ENCODE results near the gene VWCE. TPM values are rescaled to one million over a fixed set of nuclear protein-coding genes. Genes with fewer than 3 reads are reported as not detected.

Gene VWCE
- total and polyA plus RNA-seq, 9 of the 15 experiments (the other 6 are each of a cell fraction or from before 2014, with no cell fraction given): 0.06 to 1.6 (median 0.63) TPM; not detected in 1

DNA sequence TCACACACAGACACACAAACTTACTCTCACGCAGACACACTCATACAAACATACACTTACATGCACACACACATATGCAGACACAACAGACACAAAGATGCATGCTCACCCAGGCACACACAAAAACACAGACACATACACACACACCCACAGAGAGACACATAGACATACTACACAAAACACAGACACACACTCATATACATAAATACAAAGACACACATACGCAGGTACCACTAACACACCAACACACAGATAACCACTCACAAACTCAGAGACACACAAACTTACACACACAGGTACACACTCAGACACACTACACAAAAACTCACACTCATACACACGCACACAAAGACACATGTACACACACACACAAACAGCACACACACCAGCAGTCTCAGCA lies 22.4 kb downstream of the VWCE start:
- H3K27me3 ChIP-seq (ENCODE audit: control insufficient read depth in 2 of 2, insufficient read depth in 2 of 2, low read length in 2 of 2): no peaks in the 10 kb centered on the region
- POLR2A ChIA-PET: no interaction called here
- no peak overlapping the region for H3K4me3 ChIP-seq
- H3K79me2 ChIP-seq (ENCODE audit: control insufficient read depth, insufficient read depth, low read length): no peaks in the 10 kb centered on the region
- in situ Hi-C loops (cut with MboI) (no loop called here), intact Hi-C loops (cut with micrococcal nuclease) (no loop called here)
- ATAC-seq (no peak), DNase-seq (ENCODE audit: extremely low read depth in 1 of 4, low spot score in 3 of 4) (no peak), FAIRE-seq (peak; percentile 57)
- no peak overlapping the region for H3K4me2 ChIP-seq (ENCODE audit: insufficient read depth, low read length)
- no peak overlapping the region for H2AFZ ChIP-seq (ENCODE audit: low read depth, low read length)
- no peak overlapping the region for H3K27ac ChIP-seq (ENCODE audit: extremely low read depth, low read depth, low read length)
- peaks cover 2 to 15% of the 10 kb centered on the region in 2 experiments; a peak in 4 of 5 replicates for H3K4me1 ChIP-seq (replicated peaks in 1 of 2; ENCODE audit: control insufficient read depth in 2 of 2, insufficient read depth in 2 of 2, low read length in 2 of 2)
- no peaks in the 10 kb centered on the region for H3K36me3 ChIP-seq (ENCODE audit: control insufficient read depth, insufficient read depth, low read length)
- BruUV-seq (replicated peaks): no TSS peak
- H3K9me3 ChIP-seq (replicated peaks; ENCODE audit: control insufficient read depth, insufficient read depth, low read depth, low read length): no peaks in the 10 kb centered on the region
- CTCF ChIA-PET (ENCODE audit: low intra/inter-chr PET ratio): interaction anchor here (0.6 kb wide), 1 partner anchor 475 kb away, joined by 3 read pairs; no protein-coding TSS in a partner anchor
- no peak overlapping the region for H3K9ac ChIP-seq (ENCODE audit: insufficient read depth in 1 of 2, low read depth in 2 of 2, low read length in 2 of 2)
- H3K9me1 ChIP-seq (ENCODE audit: control insufficient read depth, insufficient read depth, low read length): no peaks in the 10 kb centered on the region
- no peaks in the 10 kb centered on the region for H4K20me1 ChIP-seq (replicated peaks; ENCODE audit: control insufficient read depth, insufficient read depth, low read length)
- 61% methylated on average over 3 of the region's 3 CpGs for WGBS (ENCODE audit: insufficient coverage, low coverage, missing lambda C conversion rate)
- TF ChIP-seq SMARCA4 (IDR thresholded peaks at IDR 0.05) (no peak), FOS (IDR thresholded peaks at IDR 0.05; ENCODE audit: extremely low read depth, insufficient read length) (no peak), ZNF143 (CRISPR knock-in tag; IDR thresholded peaks at IDR 0.05) (no peak), PTRF (tag; IDR thresholded peaks at IDR 0.05) (no peak), NCOR1 (IDR thresholded peaks at IDR 0.05) (no peak), SAP30 (IDR thresholded peaks at IDR 0.05; ENCODE audit: borderline replicate concordance, insufficient read depth, low read depth, low read length, poor library complexity, severe bottlenecking) (no peak), TSC22D4 (tag; IDR thresholded peaks at IDR 0.05) (peak; percentile 15; the same call in 1 of the 2 replicates), OTX1 (CRISPR knock-in tag; IDR thresholded peaks at IDR 0.05) (0 out of 2 replicates have a peak, but pooled peaks have one; percentile 52)
- TF ChIP-seq, protein P1, sequence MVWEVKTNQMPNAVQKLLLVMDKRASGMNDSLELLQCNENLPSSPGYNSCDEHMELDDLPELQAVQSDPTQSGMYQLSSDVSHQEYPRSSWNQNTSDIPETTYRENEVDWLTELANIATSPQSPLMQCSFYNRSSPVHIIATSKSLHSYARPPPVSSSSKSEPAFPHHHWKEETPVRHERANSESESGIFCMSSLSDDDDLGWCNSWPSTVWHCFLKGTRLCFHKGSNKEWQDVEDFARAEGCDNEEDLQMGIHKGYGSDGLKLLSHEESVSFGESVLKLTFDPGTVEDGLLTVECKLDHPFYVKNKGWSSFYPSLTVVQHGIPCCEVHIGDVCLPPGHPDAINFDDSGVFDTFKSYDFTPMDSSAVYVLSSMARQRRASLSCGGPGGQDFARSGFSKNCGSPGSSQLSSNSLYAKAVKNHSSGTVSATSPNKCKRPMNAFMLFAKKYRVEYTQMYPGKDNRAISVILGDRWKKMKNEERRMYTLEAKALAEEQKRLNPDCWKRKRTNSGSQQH (CRISPR knock-in tag; IDR thresholded peaks at IDR 0.05): 0 out of 2 replicates have a peak, but pooled peaks have one; percentile 19
- TF ChIP-seq, protein P2, sequence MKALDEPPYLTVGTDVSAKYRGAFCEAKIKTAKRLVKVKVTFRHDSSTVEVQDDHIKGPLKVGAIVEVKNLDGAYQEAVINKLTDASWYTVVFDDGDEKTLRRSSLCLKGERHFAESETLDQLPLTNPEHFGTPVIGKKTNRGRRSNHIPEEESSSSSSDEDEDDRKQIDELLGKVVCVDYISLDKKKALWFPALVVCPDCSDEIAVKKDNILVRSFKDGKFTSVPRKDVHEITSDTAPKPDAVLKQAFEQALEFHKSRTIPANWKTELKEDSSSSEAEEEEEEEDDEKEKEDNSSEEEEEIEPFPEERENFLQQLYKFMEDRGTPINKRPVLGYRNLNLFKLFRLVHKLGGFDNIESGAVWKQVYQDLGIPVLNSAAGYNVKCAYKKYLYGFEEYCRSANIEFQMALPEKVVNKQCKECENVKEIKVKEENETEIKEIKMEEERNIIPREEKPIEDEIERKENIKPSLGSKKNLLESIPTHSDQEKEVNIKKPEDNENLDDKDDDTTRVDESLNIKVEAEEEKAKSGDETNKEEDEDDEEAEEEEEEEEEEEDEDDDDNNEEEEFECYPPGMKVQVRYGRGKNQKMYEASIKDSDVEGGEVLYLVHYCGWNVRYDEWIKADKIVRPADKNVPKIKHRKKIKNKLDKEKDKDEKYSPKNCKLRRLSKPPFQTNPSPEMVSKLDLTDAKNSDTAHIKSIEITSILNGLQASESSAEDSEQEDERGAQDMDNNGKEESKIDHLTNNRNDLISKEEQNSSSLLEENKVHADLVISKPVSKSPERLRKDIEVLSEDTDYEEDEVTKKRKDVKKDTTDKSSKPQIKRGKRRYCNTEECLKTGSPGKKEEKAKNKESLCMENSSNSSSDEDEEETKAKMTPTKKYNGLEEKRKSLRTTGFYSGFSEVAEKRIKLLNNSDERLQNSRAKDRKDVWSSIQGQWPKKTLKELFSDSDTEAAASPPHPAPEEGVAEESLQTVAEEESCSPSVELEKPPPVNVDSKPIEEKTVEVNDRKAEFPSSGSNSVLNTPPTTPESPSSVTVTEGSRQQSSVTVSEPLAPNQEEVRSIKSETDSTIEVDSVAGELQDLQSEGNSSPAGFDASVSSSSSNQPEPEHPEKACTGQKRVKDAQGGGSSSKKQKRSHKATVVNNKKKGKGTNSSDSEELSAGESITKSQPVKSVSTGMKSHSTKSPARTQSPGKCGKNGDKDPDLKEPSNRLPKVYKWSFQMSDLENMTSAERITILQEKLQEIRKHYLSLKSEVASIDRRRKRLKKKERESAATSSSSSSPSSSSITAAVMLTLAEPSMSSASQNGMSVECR (CRISPR knock-in tag; IDR thresholded peaks at IDR 0.05): no peak
- TF ChIP-seq, protein P3, sequence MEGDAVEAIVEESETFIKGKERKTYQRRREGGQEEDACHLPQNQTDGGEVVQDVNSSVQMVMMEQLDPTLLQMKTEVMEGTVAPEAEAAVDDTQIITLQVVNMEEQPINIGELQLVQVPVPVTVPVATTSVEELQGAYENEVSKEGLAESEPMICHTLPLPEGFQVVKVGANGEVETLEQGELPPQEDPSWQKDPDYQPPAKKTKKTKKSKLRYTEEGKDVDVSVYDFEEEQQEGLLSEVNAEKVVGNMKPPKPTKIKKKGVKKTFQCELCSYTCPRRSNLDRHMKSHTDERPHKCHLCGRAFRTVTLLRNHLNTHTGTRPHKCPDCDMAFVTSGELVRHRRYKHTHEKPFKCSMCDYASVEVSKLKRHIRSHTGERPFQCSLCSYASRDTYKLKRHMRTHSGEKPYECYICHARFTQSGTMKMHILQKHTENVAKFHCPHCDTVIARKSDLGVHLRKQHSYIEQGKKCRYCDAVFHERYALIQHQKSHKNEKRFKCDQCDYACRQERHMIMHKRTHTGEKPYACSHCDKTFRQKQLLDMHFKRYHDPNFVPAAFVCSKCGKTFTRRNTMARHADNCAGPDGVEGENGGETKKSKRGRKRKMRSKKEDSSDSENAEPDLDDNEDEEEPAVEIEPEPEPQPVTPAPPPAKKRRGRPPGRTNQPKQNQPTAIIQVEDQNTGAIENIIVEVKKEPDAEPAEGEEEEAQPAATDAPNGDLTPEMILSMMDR (IDR thresholded peaks at IDR 0.05 in 2 of 3, conservative IDR thresholded peaks at IDR 0.05 in 1 of 3; ENCODE audit: insufficient read depth in 2 of 3, low read depth in 1 of 3, low read length in 3 of 3): no peak
- TF ChIP-seq, protein P4, sequence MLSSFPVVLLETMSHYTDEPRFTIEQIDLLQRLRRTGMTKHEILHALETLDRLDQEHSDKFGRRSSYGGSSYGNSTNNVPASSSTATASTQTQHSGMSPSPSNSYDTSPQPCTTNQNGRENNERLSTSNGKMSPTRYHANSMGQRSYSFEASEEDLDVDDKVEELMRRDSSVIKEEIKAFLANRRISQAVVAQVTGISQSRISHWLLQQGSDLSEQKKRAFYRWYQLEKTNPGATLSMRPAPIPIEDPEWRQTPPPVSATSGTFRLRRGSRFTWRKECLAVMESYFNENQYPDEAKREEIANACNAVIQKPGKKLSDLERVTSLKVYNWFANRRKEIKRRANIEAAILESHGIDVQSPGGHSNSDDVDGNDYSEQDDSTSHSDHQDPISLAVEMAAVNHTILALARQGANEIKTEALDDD (IDR thresholded peaks at IDR 0.05): no peak
